Stomach (tissue), 4 donors: ENCODE measurements around the gene BPIFB4.

Experiments used
- CTCF ChIP-seq, 7 experiments: fragments of 450-650 bp in 4 of 7; fragments of 200-600 bp in 3 of 7; sonication (generic) in 3 of 7; IDR thresholded peaks; one replicate each; pipeline ENCODE4 v1.5.1; 2016 to 2019; ENCODE audit warnings: antibody characterized with exemption in 7 of 7, control low read depth in 2 of 7, mild to moderate bottlenecking in 1 of 7
- POLR2A ChIP-seq, 4 donors: fragments of 450-650 bp; IDR thresholded peaks; one replicate each; pipeline ENCODE4 v1.6.1; 2016; ENCODE audit warnings: antibody characterized with exemption in 4 of 4, control low read depth in 2 of 4, mild to moderate bottlenecking in 1 of 4, moderate library complexity in 1 of 4
- POLR2AphosphoS5 ChIP-seq, 3 donors: sonication (generic); formaldehyde crosslinking; IDR thresholded peaks; one replicate each; pipeline ENCODE4 v1.6.1; 2016; ENCODE audit warnings: antibody characterized with exemption in 3 of 3

GRCh38 chr20:33145521-33145920, 66.1 kb downstream of the BPIFB4 start:
- no peak for TF ChIP-seq CTCF (IDR thresholded peaks at IDR 0.05)
- TF ChIP-seq POLR2A (IDR thresholded peaks at IDR 0.05), result no peak
- no peak for TF ChIP-seq POLR2AphosphoS5 (IDR thresholded peaks at IDR 0.05)
